ENCODE measurements around the gene HYOU1.
A peak's percentile ranks its signal among the peaks of the same experiment; 100 is the strongest.
"Not testable (repeated sequence)": the region's sequence is repeated elsewhere in the genome, so short reads cannot be mapped to it uniquely, and the experiment has no call there.

Gene HYOU1

GRCh38 chr11:119041821-119042514 lies 15.0 kb downstream of the HYOU1 start:
- no peak for DNase-seq

GRCh38 chr11:119039471-119039870 lies 17.5 kb downstream of the HYOU1 start:
- DNase-seq, result not testable (repeated sequence)

GRCh38 chr11:119038884-119039283 lies 18.1 kb downstream of the HYOU1 start:
- no peak for DNase-seq

- DNase-seq, result no peak
These were observed 22.2 kb downstream of the HYOU1 start for GRCh38 chr11:119034813-119035212.

GRCh38 chr11:119033421-119033820 lies 23.6 kb downstream of the HYOU1 start:
- DNase-seq, result not testable (repeated sequence)

- no peak for DNase-seq
These were observed 25.1 kb downstream of the HYOU1 start for GRCh38 chr11:119031912-119032280.

- peak; percentile 98 for DNase-seq
These were observed 26.5 kb downstream of the HYOU1 start, which contains the start of gene SLC37A4 for GRCh38 chr11:119030329-119031047. TSS of gene SLC37A4 (minus strand) at chr11:119030877.

GRCh38 chr11:119030029-119030328 lies 27.0 kb downstream of the HYOU1 start:
- DNase-seq, result no peak

GRCh38 chr11:119029340-119030028 lies 27.5 kb downstream of the HYOU1 start:
- DNase-seq, result no peak

GRCh38 chr11:119029069-119029339 lies 28.0 kb downstream of the HYOU1 start:
- no peak for DNase-seq

GRCh38 chr11:119028346-119029068 lies 28.5 kb downstream of the HYOU1 start:
- DNase-seq, result no peak

GRCh38 chr11:119027561-119028345 lies 29.3 kb downstream of the HYOU1 start:
- no peak for DNase-seq

- DNase-seq, result no peak
These were observed 30.0 kb downstream of the HYOU1 start for GRCh38 chr11:119026970-119027369.

GRCh38 chr11:119025978-119026766 lies 30.8 kb downstream of the HYOU1 start:
- no peak for DNase-seq

GRCh38 chr11:119025541-119025940 lies 31.5 kb downstream of the HYOU1 start:
- DNase-seq, result no peak

GRCh38 chr11:119025099-119025473 lies 31.9 kb downstream of the HYOU1 start:
- DNase-seq, result no peak

- no peak for DNase-seq
These were observed 32.4 kb downstream of the HYOU1 start for GRCh38 chr11:119024430-119025098.

GRCh38 chr11:119023741-119024140 lies 33.3 kb downstream of the HYOU1 start:
- DNase-seq, result no peak

GRCh38 chr11:119021631-119022030 lies 35.4 kb downstream of the HYOU1 start:
- DNase-seq, result no peak

- DNase-seq, result no peak
These were observed 37.0 kb downstream of the HYOU1 start for GRCh38 chr11:119019996-119020395.
